MCF 10A (cell line): ENCODE data around the gene GNAI2. TPM values are rescaled to one million over a fixed set of nuclear protein-coding genes. Genes with fewer than 3 reads are reported as not detected.

ENCODE experiments used
- BruUV-seq: library from RNA; stranded (reverse); fragments of 400-500 nt; replicated peaks from 2 replicates; lab custom pipeline; 2021; lab: Mats Ljungman, UMichigan
- CTCF ChIA-PET: fragments of 300-600 bp; sonication (Branson Sonifier 250); formaldehyde crosslinking; extraction: SDS; loops from one replicate; lab custom pipeline; 2021; ENCODE audit warnings: antibody characterized with exemption, inconsistent platforms; lab: Yijun Ruan, JAX
- POLR2A ChIA-PET: fragments of 300-600, 350-650 bp; sonication (Branson Sonifier 250); formaldehyde crosslinking; extraction: SDS; loops from one replicate; lab custom pipeline; 2020; ENCODE audit warnings: antibody characterized with exemption, inconsistent platforms; lab: Yijun Ruan, JAX
- DNase-seq: peaks from one replicate; pipeline ENCODE4 v3.0.0-alpha.2; 2018; ENCODE audit not compliant: unreplicated experiment
- H3K27ac Mint-ChIP-seq: one replicate; pipeline ENCODE4 v1.8.0; 2022; ENCODE audit warnings: mild to moderate bottlenecking, low read depth, mixed read lengths; ENCODE audit not compliant: unreplicated experiment
- H3K27me3 Mint-ChIP-seq: one replicate; pipeline ENCODE4 v1.8.0; 2022; ENCODE audit warnings: mixed read lengths; ENCODE audit not compliant: insufficient read depth, unreplicated experiment
- H3K36me3 Mint-ChIP-seq: one replicate; pipeline ENCODE4 v1.8.0; 2022; ENCODE audit warnings: mild to moderate bottlenecking, moderate library complexity, mixed read lengths; ENCODE audit not compliant: insufficient read depth, unreplicated experiment
- H3K4me1 Mint-ChIP-seq: one replicate; pipeline ENCODE4 v1.8.0; 2022; ENCODE audit warnings: mixed read lengths; ENCODE audit not compliant: insufficient read depth, unreplicated experiment
- H3K4me3 Mint-ChIP-seq: one replicate; pipeline ENCODE4 v1.8.0; 2022; ENCODE audit warnings: mild to moderate bottlenecking, moderate library complexity, mixed read lengths; ENCODE audit not compliant: unreplicated experiment
- H3K9me3 Mint-ChIP-seq: one replicate; pipeline ENCODE4 v1.8.0; 2022; ENCODE audit warnings: mixed read lengths; ENCODE audit not compliant: unreplicated experiment
- intact Hi-C: fragments of 100-400 bp; cut with micrococcal nuclease; formaldehyde crosslinking; loops from 2 replicates; pipeline ENCODE4 v1.14.1; 2022
- total RNA-seq: library from RNA; stranded (reverse); gene quantifications from 2 replicates; pipeline ENCODE4 v1.2.3, GENCODE V29; 2022
- TF ChIP-seq, protein P1 (sequence below): fragments of 200-600 bp; IDR thresholded peaks from one replicate; pipeline ENCODE4 v1.8.0; 2022; ENCODE audit warnings: antibody characterized with exemption, mild to moderate bottlenecking; ENCODE audit not compliant: unreplicated experiment

GNAI2 gene
- total RNA-seq, 1 experiment from 2014 or later, result 123 TPM

DNA sequence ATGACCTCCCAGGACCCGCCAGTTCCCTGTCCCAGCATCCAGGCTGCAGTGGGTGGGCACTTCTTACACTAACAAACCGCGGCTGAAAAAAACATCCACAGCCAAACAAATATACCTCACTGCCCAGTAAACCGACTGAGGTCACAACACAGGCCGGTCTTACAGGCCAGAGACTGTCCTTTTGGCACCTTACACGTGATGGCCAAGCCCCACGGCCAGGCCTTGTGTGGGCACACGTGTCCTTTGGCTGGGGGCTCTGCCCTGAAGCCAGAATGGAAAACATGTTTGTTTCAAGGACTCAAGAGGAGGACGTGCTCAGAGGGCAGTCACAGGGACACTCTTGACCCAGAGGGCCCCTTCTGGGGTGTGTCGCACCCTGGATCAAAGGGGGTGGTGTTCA, 21.2 kb upstream of the GNAI2 start:
- no peaks in the 10 kb centered on the region for H3K4me1 Mint-ChIP-seq
- no TSS peak for BruUV-seq
- POLR2A ChIA-PET, result interaction anchor here (1.3 kb wide), 1 partner anchor 11 kb away, joined by 5 read pairs; no protein-coding TSS in a partner anchor
- intact Hi-C loops, result no loop called here
- no peaks in the 10 kb centered on the region for H3K36me3 Mint-ChIP-seq
- no peaks in the 10 kb centered on the region for H3K9me3 Mint-ChIP-seq
- CTCF ChIA-PET, result interaction anchor here (0.6 to 15.0 kb wide), 6 partner anchors 12 to 1318 kb away, joined by 3 to 209 read pairs (median 3); partner anchors contain the start of gene GNAT1
- H3K4me3 Mint-ChIP-seq, result no peak overlapping the region
- DNase-seq, result no peak
- TF ChIP-seq, protein P1, sequence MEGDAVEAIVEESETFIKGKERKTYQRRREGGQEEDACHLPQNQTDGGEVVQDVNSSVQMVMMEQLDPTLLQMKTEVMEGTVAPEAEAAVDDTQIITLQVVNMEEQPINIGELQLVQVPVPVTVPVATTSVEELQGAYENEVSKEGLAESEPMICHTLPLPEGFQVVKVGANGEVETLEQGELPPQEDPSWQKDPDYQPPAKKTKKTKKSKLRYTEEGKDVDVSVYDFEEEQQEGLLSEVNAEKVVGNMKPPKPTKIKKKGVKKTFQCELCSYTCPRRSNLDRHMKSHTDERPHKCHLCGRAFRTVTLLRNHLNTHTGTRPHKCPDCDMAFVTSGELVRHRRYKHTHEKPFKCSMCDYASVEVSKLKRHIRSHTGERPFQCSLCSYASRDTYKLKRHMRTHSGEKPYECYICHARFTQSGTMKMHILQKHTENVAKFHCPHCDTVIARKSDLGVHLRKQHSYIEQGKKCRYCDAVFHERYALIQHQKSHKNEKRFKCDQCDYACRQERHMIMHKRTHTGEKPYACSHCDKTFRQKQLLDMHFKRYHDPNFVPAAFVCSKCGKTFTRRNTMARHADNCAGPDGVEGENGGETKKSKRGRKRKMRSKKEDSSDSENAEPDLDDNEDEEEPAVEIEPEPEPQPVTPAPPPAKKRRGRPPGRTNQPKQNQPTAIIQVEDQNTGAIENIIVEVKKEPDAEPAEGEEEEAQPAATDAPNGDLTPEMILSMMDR, result no peak
- no peaks in the 10 kb centered on the region for H3K27me3 Mint-ChIP-seq
- H3K27ac Mint-ChIP-seq, result no peak overlapping the region

DNA sequence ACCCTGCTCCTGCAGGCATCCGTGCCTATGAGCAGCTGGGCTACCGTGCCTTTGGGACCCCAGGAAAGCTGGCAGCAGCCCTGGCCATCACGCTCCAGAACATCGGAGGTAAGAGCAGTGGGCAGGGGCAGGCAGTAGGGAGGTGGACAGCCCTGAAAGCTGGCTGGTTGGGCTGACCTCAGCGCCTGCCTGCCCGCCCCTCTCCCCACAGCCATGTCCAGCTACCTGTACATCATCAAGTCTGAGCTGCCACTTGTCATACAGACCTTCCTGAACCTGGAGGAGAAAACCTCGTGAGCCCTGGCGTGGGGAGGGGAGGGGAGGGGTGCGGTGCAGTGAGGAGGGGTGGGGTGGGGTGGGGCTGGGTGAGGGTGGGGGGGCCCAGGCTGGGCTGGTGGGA, 20.5 kb upstream of the GNAI2 start:
- intact Hi-C loops, result no loop called here
- Mint-ChIP-seq H3K4me3 (no peak overlapping the region), H3K4me1 (no peaks in the 10 kb centered on the region), H3K36me3 (no peaks in the 10 kb centered on the region), H3K9me3 (no peaks in the 10 kb centered on the region), H3K27ac (no peak overlapping the region), H3K27me3 (no peaks in the 10 kb centered on the region)
- no TSS peak for BruUV-seq
- no peak for DNase-seq
- TF ChIP-seq, protein P1, result no peak
- POLR2A ChIA-PET, result interaction anchor here (0.6 to 1.3 kb wide), 3 partner anchors 12 to 31 kb away, joined by 3 to 5 read pairs (median 3); no protein-coding TSS in a partner anchor
- CTCF ChIA-PET, result interaction anchor here (0.5 to 15.0 kb wide), 4 partner anchors 11 to 57 kb away, joined by 3 to 209 read pairs (median 12); partner anchors contain the start of gene GNAT1

DNA sequence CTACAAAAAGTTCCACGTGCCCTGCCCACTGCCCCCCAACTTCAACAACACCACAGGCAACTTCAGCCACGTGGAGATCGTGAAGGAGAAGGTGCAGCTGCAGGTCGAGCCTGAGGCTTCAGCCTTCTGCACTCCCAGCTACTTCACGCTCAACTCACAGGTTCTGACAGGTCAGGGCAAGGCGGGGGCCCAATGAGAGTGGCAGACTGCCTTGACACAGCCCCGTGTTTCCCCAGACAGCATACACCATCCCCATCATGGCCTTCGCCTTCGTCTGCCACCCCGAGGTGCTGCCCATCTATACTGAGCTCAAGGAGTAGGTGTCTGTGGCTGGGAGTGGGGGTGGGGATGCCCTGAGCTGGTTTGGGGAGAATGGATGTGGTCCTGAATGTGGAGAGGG, 18.3 kb upstream of the GNAI2 start:
- no peak for DNase-seq
- intact Hi-C loops, result no loop called here
- H3K36me3 Mint-ChIP-seq, result no peaks in the 10 kb centered on the region
- no peaks in the 10 kb centered on the region for H3K4me1 Mint-ChIP-seq
- ChIA-PET CTCF (interaction anchor here (1.0 to 15.0 kb wide), 4 partner anchors 9 to 95 kb away, joined by 3 to 209 read pairs (median 16); partner anchors contain the start of gene GNAT1), POLR2A (interaction anchor here (0.6 kb wide), 1 partner anchor 96 kb away, joined by 3 read pairs; no protein-coding TSS in a partner anchor)
- no peak overlapping the region for H3K27ac Mint-ChIP-seq
- no TSS peak for BruUV-seq
- no peaks in the 10 kb centered on the region for H3K27me3 Mint-ChIP-seq
- TF ChIP-seq, protein P1, result no peak
- no peaks in the 10 kb centered on the region for H3K9me3 Mint-ChIP-seq
- H3K4me3 Mint-ChIP-seq, result no peak overlapping the region

DNA sequence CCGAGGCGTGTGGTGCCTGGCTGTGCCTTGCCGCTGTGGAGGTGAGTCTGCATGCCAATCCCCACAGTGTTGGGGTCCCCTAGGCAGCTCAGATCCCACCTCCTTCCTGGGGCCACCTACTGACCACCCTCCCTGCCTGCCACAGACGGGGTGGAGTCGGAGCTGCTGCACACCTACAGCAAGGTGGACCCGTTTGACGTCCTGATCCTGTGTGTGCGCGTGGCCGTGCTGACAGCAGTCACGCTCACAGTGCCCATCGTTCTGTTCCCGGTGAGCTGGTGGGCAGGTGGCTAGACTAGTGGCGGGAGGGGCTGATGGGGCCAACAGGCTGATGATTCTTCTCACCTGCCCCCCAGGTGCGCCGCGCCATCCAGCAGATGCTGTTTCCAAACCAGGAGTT, 17.6 kb upstream of the GNAI2 start:
- ChIA-PET POLR2A (interaction anchor here (0.6 to 0.9 kb wide), 2 partner anchors 27 to 97 kb away, joined by 3 to 4 read pairs; partner anchors contain the start of gene GNAT1), CTCF (interaction anchor here (0.9 to 15.0 kb wide), 5 partner anchors 14 to 96 kb away, joined by 3 to 209 read pairs (median 6); partner anchors contain the start of gene GNAT1)
- Mint-ChIP-seq H3K27me3 (no peaks in the 10 kb centered on the region), H3K4me3 (no peak overlapping the region), H3K4me1 (no peaks in the 10 kb centered on the region), H3K36me3 (no peaks in the 10 kb centered on the region), H3K27ac (no peak overlapping the region), H3K9me3 (no peaks in the 10 kb centered on the region)
- intact Hi-C loops, result no loop called here
- TF ChIP-seq, protein P1, result no peak
- DNase-seq, result no peak
- BruUV-seq, result no TSS peak
